ENCODE measurements around the gene ETNK2.
"Not testable (repeated sequence)": the region's sequence is repeated elsewhere in the genome, so short reads cannot be mapped to it uniquely, and the experiment has no call there.

Gene ETNK2

DNA sequence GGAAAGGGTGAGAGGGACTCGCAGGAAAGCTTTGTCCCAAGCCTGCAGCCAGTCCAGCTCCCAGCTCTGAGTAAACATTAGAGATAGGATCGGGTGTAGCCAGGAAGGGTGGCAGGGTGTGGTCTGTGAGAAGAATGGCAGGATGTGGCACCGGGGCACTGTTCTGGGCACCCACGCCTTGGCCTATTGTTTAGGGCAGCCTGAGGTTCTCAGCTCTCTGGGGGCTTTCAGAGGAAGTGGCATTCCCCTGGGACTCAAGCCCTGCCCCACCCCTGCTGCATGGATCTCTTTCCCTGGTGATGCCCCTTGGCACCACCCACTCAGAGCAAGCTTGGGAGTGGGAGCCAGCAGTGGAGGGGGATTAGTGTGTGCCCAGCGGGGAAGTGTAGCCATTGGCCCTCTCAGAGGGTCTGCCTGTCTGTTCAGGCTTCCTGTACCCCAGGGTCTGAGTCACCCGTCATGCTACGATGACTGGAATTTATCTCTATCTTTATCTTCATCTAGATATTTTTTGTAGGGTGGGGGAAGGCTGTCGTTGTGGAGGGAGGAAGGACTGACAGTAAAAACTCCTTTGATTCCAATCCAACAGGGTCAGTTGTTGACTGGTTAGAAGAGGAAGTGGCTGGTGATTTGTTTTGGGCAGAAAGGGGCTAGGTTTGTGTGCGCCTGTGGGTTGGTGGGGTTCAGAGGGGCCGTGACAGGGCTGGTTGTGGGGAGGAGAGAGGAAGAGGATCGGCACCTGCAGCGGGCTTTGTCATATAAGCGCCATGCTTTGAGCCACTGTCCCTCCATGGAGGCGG lies 47.3 kb downstream of the ETNK2 start:
- DNase-seq = no peak

DNA sequence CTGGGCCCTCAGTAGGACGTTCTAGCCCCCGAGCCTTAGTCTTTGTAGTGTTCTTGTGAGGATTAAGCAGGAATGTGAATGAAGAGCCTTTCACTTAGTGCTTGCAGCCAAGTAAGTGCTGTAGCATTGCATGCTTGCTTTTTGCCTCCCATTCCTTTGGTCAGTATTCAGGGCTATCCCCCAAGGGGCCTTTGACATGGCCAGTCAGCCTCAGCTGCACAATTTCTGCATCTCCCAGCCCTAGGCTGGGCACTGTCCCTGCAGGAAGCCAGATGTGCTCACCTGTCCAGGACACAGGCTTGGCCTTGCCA lies 48.5 kb downstream of the ETNK2 start:
- DNase-seq = no peak

DNA sequence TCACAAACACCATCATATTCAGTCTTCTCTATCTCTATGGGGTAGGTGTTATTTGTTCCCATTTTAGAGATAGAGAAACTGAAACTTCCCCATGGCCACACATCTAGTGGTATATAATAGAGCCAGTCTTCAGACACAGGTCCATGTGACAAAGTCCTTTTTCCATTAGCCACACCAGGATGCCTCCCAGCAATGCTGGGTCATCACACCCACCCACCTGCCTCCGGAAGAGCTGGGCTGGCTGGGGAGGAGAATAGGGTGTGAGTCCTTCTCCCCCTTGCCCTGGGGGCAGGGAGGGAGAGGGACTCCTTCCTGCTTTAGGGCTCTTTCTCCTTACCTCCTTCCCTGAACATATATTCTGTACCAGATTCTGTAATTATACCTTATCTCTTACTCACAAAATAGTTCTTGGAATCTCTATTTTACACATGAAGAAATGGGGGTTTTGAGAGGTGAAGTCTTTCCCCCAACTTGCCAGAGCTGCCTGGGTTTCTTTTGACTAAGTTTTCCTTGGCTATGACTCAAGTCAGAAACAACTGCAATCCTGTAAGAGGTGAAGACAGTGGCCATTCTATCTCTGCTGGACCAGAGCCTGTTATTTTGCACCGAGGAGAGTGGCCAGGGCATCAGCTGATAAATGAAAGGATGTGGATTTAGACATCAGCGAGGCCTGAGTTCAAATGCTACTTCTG lies 49.0 kb downstream of the ETNK2 start:
- no peak for DNase-seq

DNA sequence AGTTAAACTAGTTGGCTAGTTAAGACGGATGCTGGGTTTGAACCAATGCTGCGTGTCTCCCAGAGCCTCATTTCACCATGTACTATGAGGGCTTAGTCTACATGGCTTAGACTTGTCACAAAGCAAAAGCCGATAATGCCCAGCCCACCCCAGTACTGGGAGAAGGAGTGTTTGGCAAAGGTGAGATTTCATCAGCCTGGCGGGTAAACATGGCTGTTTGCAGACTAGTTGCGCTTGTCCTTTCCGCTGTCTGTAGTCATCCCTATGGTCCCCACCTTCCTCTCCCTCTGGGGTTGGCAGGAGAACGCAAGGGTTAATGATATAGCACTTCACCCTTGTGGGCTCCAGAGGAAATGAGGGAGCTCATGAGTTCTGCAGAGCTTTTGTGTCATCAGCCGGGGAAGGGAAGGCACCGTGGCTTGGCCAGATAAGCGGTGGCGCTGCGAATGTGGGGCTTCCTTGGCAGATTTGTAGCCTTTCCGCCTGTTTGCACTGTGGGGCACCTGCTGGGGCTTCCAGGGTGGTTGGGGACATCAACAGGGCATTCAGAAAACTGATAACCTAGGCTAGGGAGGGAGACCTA lies 49.7 kb downstream of the ETNK2 start:
- DNase-seq = no peak

GRCh38 chr1:204099754-204100153 lies 52.1 kb downstream of the ETNK2 start:
- DNase-seq = not testable (repeated sequence)

- DNase-seq = no peak
These were observed 53.2 kb downstream of the ETNK2 start for GRCh38 chr1:204098683-204099082.

GRCh38 chr1:204096931-204097330 lies 54.9 kb downstream of the ETNK2 start:
- DNase-seq = no peak

GRCh38 chr1:204094856-204095634 lies 56.8 kb downstream of the ETNK2 start:
- DNase-seq = peak in 2 of 56 donors; percentile 9 to 25

DNA sequence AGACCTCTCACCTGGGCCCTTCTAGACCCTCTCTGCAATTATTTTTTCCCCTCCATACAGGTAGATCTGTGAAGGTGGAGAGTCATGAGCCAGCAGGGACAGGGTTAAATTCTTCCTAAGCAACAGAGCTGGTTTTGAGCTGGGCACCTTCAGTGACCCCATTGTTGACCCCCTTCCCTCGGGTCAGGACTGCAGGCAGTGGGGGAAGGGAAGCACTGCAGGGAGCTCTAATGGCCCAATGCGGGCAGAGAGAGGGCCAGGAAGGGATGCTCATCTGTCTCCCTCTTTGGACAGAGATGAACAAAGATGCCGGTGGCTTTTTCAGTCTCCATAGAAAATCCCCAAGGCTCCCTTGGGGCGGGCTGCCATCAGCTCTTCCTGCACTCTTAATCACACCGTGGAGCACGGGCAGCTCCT lies 57.5 kb downstream of the ETNK2 start:
- no peak for DNase-seq

GRCh38 chr1:204093781-204094180 lies 58.1 kb downstream of the ETNK2 start:
- no peak for DNase-seq

DNA sequence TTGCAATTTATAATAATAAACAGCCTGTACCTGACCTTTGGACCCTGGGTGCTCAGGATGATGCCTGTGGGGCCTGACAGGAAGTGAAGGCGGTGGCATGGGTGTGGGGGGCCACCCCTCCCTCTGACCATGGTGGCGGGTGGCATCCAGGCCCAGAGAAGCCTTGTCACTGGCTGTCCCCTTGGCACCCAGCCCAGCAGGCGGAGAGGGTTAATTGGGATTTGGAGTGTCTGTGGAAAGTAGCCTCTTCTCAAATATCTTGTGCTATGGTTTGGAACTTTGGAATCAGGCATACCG lies 58.5 kb downstream of the ETNK2 start:
- no peak for DNase-seq

- DNase-seq = no peak
These were observed 59.0 kb downstream of the ETNK2 start for GRCh38 chr1:204092632-204093420.

DNA sequence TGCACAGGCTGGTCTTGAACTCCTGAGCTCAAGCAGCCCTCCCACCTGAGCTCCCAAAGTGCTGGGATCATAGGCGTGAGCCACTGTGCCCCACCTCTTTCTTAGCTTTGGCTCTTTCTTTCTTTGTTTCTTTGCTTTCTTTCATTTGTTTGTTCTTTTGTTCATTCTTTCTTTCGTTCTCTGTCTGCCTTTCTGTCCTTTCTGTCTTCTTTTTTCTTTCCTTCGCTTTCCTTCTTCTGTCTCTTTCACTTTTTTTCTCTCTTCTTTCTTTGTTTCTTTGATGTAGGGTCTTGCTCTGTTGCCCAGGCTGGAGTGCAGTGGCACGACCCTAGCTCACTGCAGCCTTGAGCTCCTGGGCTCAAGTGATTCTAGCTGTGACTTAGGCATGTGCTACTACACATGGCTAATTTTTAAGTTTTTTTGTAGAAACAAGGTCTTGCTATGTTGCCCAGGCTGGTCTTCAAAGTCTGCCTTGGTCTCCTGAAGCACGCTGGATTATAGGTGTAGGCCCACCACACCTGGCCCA lies 60.0 kb downstream of the ETNK2 start:
- DNase-seq = no peak

DNA sequence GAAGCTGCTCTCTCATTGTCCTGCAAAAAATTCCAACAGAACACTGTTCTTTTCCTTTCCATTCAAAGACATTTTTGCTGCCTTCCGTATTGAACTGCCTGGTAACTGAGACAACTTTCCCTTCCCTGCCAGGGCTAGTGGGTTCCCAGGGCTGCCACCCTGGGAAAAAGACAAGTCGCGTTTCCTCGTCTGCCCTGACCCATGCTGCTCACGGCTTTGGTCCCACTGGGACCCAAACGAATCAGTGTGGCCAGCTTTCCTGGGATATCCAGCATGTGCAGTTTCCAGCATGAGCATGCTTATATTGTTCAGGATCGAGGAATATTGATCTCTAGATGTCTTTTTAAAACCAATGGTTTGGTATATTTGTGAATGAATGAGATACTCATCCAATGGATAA lies 60.8 kb downstream of the ETNK2 start:
- DNase-seq = no peak

DNA sequence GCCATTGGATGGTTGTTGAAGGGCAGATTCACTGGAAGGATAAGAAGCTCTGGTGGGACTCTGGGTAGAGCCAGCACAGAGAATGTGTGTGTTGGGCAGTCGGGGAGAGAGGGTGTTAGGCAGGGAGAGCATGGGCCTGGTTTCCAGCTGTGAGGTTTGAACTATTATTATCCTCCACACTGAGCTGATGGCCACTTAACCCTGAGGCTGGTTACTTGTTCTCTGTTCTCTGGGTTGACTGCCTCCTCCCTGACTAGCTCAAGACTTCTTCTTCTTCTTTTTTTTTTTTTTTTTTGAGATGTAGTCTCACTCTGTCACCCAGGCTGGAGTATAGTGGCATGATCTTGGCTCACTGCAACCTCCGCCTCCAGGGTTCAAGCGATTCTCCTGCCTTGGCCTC lies 61.7 kb downstream of the ETNK2 start:
- DNase-seq = not testable (repeated sequence)

- DNase-seq = peak in 8 of 56 donors; percentile 10 to 42 (median 20)
These were observed 62.6 kb downstream of the ETNK2 start for GRCh38 chr1:204089044-204089751.

DNA sequence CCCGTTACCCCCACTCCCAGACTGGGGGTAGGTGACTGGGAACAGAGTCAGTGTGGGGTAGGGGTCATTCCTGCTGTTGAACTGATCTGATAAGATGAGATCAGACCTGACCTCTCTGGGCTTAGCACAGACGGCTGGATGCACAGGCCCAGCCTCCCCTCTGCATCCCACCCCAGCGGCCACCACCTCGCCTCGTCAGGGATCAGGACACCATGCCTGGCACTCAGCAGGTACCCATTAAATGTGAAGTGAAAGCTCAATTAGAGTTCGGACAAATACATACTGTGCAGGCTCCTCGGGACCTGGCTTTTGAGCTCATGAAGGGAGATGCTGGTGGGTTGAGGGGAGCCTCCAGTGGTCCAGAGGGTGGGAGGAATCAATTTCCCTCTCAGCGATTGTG lies 63.2 kb downstream of the ETNK2 start:
- DNase-seq = no peak

- DNase-seq = peak in 4 of 56 donors; percentile 12 to 27 (median 18)
These were observed 63.8 kb downstream of the ETNK2 start for GRCh38 chr1:204087893-204088528.

- no peak for DNase-seq
These were observed 64.5 kb downstream of the ETNK2 start for GRCh38 chr1:204087181-204087892.

Data from nucleus accumbens (tissue), 56 donors.